Epithelial cell of prostate (primary cell): Measurements from ENCODE around the gene AKR1E2.

Experiments used
- DNase-seq: peaks from one replicate; pipeline ENCODE4 v3.0.0-alpha.2; 2011; ENCODE audit warnings: low read depth, low spot score
- H3K27ac ChIP-seq: fragments of 450-650 bp; 2 replicates; pipeline ENCODE4 v1.5.1; 2017; ENCODE audit warnings: mild to moderate bottlenecking

The AKR1E2 gene

GRCh38 chr10:4839353-4839752, 13.3 kb downstream of the AKR1E2 start:
- no peak for DNase-seq

GRCh38 chr10:4840151-4840550, 14.1 kb downstream of the AKR1E2 start:
- DNase-seq, result no peak
- no peak overlapping the region for H3K27ac ChIP-seq

More at GRCh38 chr10:4839353-4839752, 13.3 kb downstream of the AKR1E2 start:
- no peak overlapping the region for H3K27ac ChIP-seq

- no peak for DNase-seq
- H3K27ac ChIP-seq, result no peak overlapping the region
Measured at GRCh38 chr10:4843525-4844180, 17.6 kb downstream of the AKR1E2 start.

- no peak overlapping the region for H3K27ac ChIP-seq
- no peak for DNase-seq
Measured at GRCh38 chr10:4844864-4845263, 18.9 kb downstream of the AKR1E2 start.

- H3K27ac ChIP-seq, result no peak overlapping the region
- DNase-seq, result no peak
Measured at GRCh38 chr10:4845766-4846165, 19.8 kb downstream of the AKR1E2 start.

GRCh38 chr10:4846775-4847174, 20.8 kb downstream of the AKR1E2 start:
- no peak overlapping the region for H3K27ac ChIP-seq
- DNase-seq, result no peak

GRCh38 chr10:4847561-4848355, 21.8 kb downstream of the AKR1E2 start:
- DNase-seq, result no peak
- H3K27ac ChIP-seq, result no peak overlapping the region

- H3K27ac ChIP-seq, result no peak overlapping the region
- no peak for DNase-seq
Measured at GRCh38 chr10:4848356-4849041, 22.5 kb downstream of the AKR1E2 start.

- H3K27ac ChIP-seq, result no peak overlapping the region
- DNase-seq, result no peak
Measured at GRCh38 chr10:4849042-4849402, 23.0 kb downstream of the AKR1E2 start.

- peak; percentile 75 for DNase-seq
- H3K27ac ChIP-seq, result no peak overlapping the region
Measured at GRCh38 chr10:4849555-4850242, 23.7 kb downstream of the AKR1E2 start.

GRCh38 chr10:4850397-4850796, 24.4 kb downstream of the AKR1E2 start:
- DNase-seq, result no peak
- H3K27ac ChIP-seq, result no peak overlapping the region

GRCh38 chr10:4851176-4851575, 25.2 kb downstream of the AKR1E2 start:
- no peak overlapping the region for H3K27ac ChIP-seq
- DNase-seq, result no peak

- no peak overlapping the region for H3K27ac ChIP-seq
- DNase-seq, result no peak
Measured at GRCh38 chr10:4851846-4852245, 25.8 kb downstream of the AKR1E2 start.

GRCh38 chr10:4865945-4866661, 40.1 kb downstream of the AKR1E2 start:
- no peak for DNase-seq
- no peak overlapping the region for H3K27ac ChIP-seq

- DNase-seq, result no peak
- no peak overlapping the region for H3K27ac ChIP-seq
Measured at GRCh38 chr10:4867109-4867519, 41.1 kb downstream of the AKR1E2 start.

GRCh38 chr10:4867520-4868356, 41.7 kb downstream of the AKR1E2 start:
- no peak for DNase-seq

GRCh38 chr10:4868357-4868657, 42.3 kb downstream of the AKR1E2 start:
- H3K27ac ChIP-seq, result no peak overlapping the region
- no peak for DNase-seq

More at GRCh38 chr10:4867520-4868356, 41.7 kb downstream of the AKR1E2 start:
- H3K27ac ChIP-seq, result no peak overlapping the region

GRCh38 chr10:4882704-4883078, 56.7 kb downstream of the AKR1E2 start:
- DNase-seq, result no peak
- H3K27ac ChIP-seq, result no peak overlapping the region

GRCh38 chr10:4883079-4883739, 57.2 kb downstream of the AKR1E2 start:
- H3K27ac ChIP-seq, result no peak overlapping the region
- DNase-seq, result peak; percentile 48
